GM12878 (cell line): ENCODE measurements around the gene NPPB. TPM values are rescaled to one million over a fixed set of nuclear protein-coding genes. Genes with fewer than 3 reads are reported as not detected.

Source experiments
- BHLHE40 ChIP-seq, 2 experiments: fragments of 450-650 bp in 1 of 2; IDR thresholded peaks; 2 replicates each; pipeline ENCODE4 v1.6.1; 2011 to 2017; ENCODE audit warnings: low read depth in 2 of 2, borderline replicate concordance in 1 of 2, improper control_type of control experiment in 1 of 2, low read length in 1 of 2, mild to moderate bottlenecking in 1 of 2
- JUNB ChIP-seq: IDR thresholded peaks from 2 replicates; pipeline ENCODE4 v1.6.1; 2016; ENCODE audit warnings: antibody characterized with exemption, mild to moderate bottlenecking
- POLR2A ChIP-seq: IDR thresholded peaks from 2 replicates; pipeline ENCODE4 v1.6.1; 2011; ENCODE audit warnings: low read depth, mild to moderate bottlenecking, low read length
- REST ChIP-seq: IDR thresholded peaks from 2 replicates; pipeline ENCODE4 v1.6.1; 2012; ENCODE audit warnings: mild to moderate bottlenecking, low read depth, low read length
- RUNX3 ChIP-seq: IDR thresholded peaks from 2 replicates; pipeline ENCODE4 v1.6.1; 2012; ENCODE audit warnings: low read length, inconsistent platforms
- TCF12 ChIP-seq: IDR thresholded peaks from 2 replicates; pipeline ENCODE4 v1.6.1; 2011; ENCODE audit warnings: low read depth, mild to moderate bottlenecking, low read length
- polyA plus RNA-seq, 11 experiments: library from polyadenylated mRNA; depleted of rRNA in 4 of 11; unstranded in 6 of 11; stranded (reverse) in 5 of 11; fragments of >200 nt; fragmentation: Nextera tagmentation in 4 of 11; fragmentation: Illumina TruSeq in 1 of 11; extraction: Ambion mirVana in 4 of 11; extraction: Trizol in 1 of 11; gene quantifications; 1 replicate in 1 of 11; 2 replicates in 10 of 11; pipeline versions ENCODE4 v1.2.1 to v1.2.3, GENCODE V29; 2011 to 2016; ENCODE audit warnings: inconsistent platforms in 2 of 11, missing spikeins in 2 of 11, low read depth in 1 of 11
- total RNA-seq, 4 experiments: library from RNA; depleted of rRNA in 3 of 4; stranded (reverse); fragments of >200 nt in 3 of 4; fragmentation: Illumina TruSeq in 1 of 4; extraction: Trizol in 1 of 4; gene quantifications; 2 replicates each; pipeline versions ENCODE4 v1.2.1 to v1.2.3, GENCODE V29; 2013 to 2021
- TF ChIP-seq, protein P1 (sequence below): fragments of 150-350 bp; IDR thresholded peaks from 2 replicates; pipeline ENCODE4 v1.6.1; 2016; ENCODE audit warnings: low read depth, low read length

NPPB gene
- total and polyA plus RNA-seq, 10 of the 15 experiments (the other 5 are each of a cell fraction or from before 2014, with no cell fraction given), result not detected

- TF ChIP-seq, protein P1, sequence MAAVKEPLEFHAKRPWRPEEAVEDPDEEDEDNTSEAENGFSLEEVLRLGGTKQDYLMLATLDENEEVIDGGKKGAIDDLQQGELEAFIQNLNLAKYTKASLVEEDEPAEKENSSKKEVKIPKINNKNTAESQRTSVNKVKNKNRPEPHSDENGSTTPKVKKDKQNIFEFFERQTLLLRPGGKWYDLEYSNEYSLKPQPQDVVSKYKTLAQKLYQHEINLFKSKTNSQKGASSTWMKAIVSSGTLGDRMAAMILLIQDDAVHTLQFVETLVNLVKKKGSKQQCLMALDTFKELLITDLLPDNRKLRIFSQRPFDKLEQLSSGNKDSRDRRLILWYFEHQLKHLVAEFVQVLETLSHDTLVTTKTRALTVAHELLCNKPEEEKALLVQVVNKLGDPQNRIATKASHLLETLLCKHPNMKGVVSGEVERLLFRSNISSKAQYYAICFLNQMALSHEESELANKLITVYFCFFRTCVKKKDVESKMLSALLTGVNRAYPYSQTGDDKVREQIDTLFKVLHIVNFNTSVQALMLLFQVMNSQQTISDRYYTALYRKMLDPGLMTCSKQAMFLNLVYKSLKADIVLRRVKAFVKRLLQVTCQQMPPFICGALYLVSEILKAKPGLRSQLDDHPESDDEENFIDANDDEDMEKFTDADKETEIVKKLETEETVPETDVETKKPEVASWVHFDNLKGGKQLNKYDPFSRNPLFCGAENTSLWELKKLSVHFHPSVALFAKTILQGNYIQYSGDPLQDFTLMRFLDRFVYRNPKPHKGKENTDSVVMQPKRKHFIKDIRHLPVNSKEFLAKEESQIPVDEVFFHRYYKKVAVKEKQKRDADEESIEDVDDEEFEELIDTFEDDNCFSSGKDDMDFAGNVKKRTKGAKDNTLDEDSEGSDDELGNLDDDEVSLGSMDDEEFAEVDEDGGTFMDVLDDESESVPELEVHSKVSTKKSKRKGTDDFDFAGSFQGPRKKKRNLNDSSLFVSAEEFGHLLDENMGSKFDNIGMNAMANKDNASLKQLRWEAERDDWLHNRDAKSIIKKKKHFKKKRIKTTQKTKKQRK, result no peak
- TF ChIP-seq BHLHE40 (IDR thresholded peaks at IDR 0.05; ENCODE audit: borderline replicate concordance in 1 of 2, low read depth in 2 of 2, low read length in 1 of 2) (no peak), JUNB (no peak), TCF12 (no peak), RUNX3 (no peak), POLR2A (no peak), REST (no peak)
Measured at GRCh38 chr1:11825131-11825530, 33.6 kb downstream of the NPPB start (continued).
